ENCODE data around the gene IL2RA.
"Not testable (repeated sequence)": the region's sequence is repeated elsewhere in the genome, so short reads cannot be mapped to it uniquely, and the experiment has no call there.

- TF ChIP-seq CTCF (IDR thresholded peaks at IDR 0.05; ENCODE audit: insufficient read depth, low read length, poor library complexity, severe bottlenecking); EZH2phosphoT487 (conservative IDR thresholded peaks at IDR 0.05; ENCODE audit: low read length): not testable (repeated sequence)
Measured at GRCh38 chr10:6043377-6043776, 18.8 kb downstream of the IL2RA start.
